Stimulated activated CD4-positive, alpha-beta T cell treated with anti-CD3 and anti-CD28 coated beads, TNF-alpha, amount 100 ng/mL, for 1 hour (primary cell): ENCODE results near the gene PRKACA.
"Not testable (repeated sequence)": the region's sequence is repeated elsewhere in the genome, so short reads cannot be mapped to it uniquely, and the experiment has no call there.

ENCODE experiments used
- DNase-seq, 3 donors: peaks; one replicate each; pipeline ENCODE4 v3.0.0-alpha.2; 2020; ENCODE audit warnings: low read depth in 3 of 3, low spot score in 1 of 3

Gene PRKACA

GRCh38 chr19:14051980-14052379, 65.6 kb downstream of the PRKACA start:
- no peak for DNase-seq

DNA sequence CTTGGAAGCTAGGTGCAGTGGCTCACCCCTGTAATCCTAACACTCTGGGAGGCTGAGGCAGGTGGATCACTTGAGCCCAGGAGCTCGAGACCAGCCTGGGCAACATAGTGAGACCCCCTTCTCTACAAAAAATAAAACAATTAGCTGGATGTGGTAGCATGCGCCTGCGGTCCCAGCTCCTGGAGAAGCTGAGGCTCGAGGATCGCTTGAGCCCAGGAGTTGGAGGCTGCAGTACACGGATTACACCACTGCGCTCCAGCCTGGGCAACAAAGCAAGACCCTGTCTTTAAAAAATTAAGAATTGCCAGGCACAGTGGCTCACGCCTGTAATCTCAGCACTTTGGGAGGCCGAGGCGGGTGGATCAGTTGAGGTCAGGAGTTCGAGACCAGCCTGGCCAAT, 66.6 kb downstream of the PRKACA start:
- DNase-seq, result not testable (repeated sequence)

GRCh38 chr19:14050512-14050911, 67.0 kb downstream of the PRKACA start:
- no peak for DNase-seq

DNA sequence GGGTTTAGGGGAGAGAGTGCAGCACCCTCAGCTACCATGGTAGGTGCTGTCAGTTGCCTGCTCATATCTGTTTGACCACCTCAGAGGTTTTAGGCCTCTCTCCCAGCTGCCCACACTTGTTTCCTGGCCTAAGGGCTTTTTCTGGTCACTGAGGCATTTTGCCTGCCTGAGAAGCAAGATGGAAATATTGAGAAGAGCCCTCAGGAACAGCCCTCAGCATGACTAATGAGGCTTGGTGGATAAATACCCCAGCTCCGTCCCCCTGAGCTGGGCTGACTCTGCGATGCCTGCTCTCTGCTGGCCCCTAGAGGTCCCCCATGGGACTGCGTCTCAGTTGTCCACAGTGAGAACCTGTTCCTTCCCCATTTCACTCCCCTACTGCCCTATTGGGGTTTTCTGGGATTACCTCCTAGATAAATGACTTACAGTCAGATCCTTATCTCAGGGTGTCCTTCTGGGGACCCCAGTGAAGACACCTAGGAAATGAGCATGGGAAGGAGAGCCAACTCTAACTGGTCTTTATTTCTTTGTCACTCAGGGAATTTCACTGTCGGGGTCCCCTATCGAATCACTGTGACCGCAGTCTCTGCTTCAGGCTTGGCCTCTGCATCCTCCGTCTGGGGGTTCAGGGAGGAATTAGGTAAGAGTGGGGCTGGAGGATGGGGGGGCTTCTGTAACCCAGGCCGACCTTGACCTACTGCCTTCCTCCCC, 69.0 kb downstream of the PRKACA start:
- DNase-seq, result peak; percentile 31 to 79 (median 61)

GRCh38 chr19:14047866-14048265, 69.7 kb downstream of the PRKACA start:
- not testable (repeated sequence) for DNase-seq

DNA sequence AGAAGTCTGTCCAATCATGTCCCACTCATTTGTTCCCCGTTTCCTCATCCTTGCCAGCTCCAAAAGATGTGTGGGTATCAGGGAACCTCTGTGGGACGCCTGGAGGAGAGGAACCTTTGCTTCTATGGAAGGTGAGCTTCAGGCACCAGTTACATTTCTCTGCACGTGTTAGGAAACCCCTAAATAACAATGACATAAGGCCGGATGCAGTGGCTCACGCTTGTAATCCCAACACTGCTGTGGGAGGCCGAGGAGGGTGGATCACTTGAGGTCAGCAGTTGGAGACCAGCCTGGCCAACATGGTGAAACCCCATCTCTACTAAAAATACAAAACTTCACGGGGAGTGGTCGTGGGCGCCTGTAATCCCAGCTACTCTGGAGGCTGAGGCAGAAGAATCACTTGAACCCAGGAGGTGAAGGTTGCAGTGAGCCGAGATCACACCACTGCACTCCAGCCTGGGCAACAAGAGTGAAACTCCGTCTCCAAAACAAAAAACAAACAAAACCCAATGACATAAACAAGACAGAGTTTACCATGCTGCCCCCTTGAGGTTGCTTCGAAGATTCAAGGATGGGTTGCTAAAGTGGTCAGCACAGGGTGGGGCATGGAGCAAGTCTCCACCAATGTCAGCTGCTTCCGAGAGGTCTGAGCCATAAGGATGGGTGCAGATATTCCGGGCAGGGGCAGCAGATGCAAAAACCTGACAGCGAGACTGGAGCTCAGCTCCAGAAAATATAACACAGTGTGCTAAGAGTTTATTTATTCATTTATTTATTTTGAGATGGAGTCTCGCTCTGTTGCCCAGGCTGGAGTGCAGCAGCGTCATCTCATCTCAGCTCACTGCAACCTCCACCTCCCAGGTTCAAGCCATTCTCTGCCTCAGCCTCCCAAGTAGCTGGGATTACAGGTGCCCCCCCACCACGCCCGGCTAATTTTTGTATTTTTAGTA, 74.6 kb downstream of the PRKACA start:
- DNase-seq, result peak in 1 of 3 donors; percentile 7
